ENCODE data around the gene TMEM42.

The TMEM42 gene

GRCh38 chr3:44832032-44832431, 29.7 kb upstream of the TMEM42 start:
- TF ChIP-seq CTCF (IDR thresholded peaks at IDR 0.05; ENCODE audit: low read depth, low read length, poor library complexity, severe bottlenecking) (no peak), EZH2phosphoT487 (IDR thresholded peaks at IDR 0.05; ENCODE audit: borderline replicate concordance, low read length) (no peak)
- Histone ChIP-seq H3F3A (ENCODE audit: control insufficient read depth, insufficient read depth) (no peaks in the 10 kb centered on the region), H3K4me1 (ENCODE audit: control insufficient read depth, low read length) (no peaks in the 10 kb centered on the region), H3K4me2 (ENCODE audit: low read length) (no peak overlapping the region), H4K20me1 (ENCODE audit: control insufficient read depth, insufficient read depth, low read depth, low read length) (no peaks in the 10 kb centered on the region), H3K9me3 (ENCODE audit: control insufficient read depth, insufficient read depth, low read length) (peaks cover 7% of the 10 kb centered on the region; the same call in 1 of the 2 replicates), H3K4me3 (ENCODE audit: low read length) (no peak overlapping the region), H3K27me3 (ENCODE audit: control insufficient read depth, low read length) (no peaks in the 10 kb centered on the region), H3K36me3 (ENCODE audit: control insufficient read depth, low read length) (peaks cover 76% of the 10 kb centered on the region), H3K9me2 (replicated peaks; ENCODE audit: control insufficient read depth, low read length) (no peaks in the 10 kb centered on the region), H3K79me2 (ENCODE audit: control insufficient read depth, low read length) (no peaks in the 10 kb centered on the region), H3K27ac (ENCODE audit: low read depth, low read length) (no peak overlapping the region)

DNA sequence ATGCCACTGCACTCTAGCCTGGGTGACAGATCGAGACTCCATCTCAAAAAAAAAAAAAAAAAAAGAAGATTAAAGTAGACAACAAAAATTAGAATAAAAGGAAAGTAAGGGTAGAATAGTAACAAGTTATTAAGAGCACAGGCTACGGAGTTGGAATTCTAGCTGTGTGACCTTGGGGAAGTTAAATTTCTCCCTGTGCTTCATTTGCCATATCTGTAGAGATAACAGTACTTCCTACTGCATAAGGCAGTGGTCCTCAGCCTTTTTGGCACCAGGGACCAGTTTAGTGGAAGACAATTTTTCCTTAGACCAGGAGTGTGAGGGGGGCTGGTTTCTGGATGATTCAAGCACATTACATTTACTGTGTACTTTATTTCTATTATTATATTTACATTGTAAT, 28.7 kb upstream of the TMEM42 start:
- Histone ChIP-seq H3K9me3 (ENCODE audit: control insufficient read depth, insufficient read depth, low read length) (peaks cover 7% of the 10 kb centered on the region; the same call in 1 of the 2 replicates), H3K27me3 (ENCODE audit: control insufficient read depth, low read length) (no peaks in the 10 kb centered on the region), H3K27ac (ENCODE audit: low read depth, low read length) (no peak overlapping the region), H3F3A (ENCODE audit: control insufficient read depth, insufficient read depth) (no peaks in the 10 kb centered on the region), H3K4me1 (ENCODE audit: control insufficient read depth, low read length) (no peaks in the 10 kb centered on the region), H3K4me3 (ENCODE audit: low read length) (no peak overlapping the region), H4K20me1 (ENCODE audit: control insufficient read depth, insufficient read depth, low read depth, low read length) (no peaks in the 10 kb centered on the region), H3K36me3 (ENCODE audit: control insufficient read depth, low read length) (peaks cover 79% of the 10 kb centered on the region), H3K79me2 (ENCODE audit: control insufficient read depth, low read length) (no peaks in the 10 kb centered on the region), H3K4me2 (ENCODE audit: low read length) (no peak overlapping the region), H3K9me2 (replicated peaks; ENCODE audit: control insufficient read depth, low read length) (no peaks in the 10 kb centered on the region)
- TF ChIP-seq CTCF (IDR thresholded peaks at IDR 0.05; ENCODE audit: low read depth, low read length, poor library complexity, severe bottlenecking), result no peak
- TF ChIP-seq EZH2phosphoT487 (IDR thresholded peaks at IDR 0.05; ENCODE audit: borderline replicate concordance, low read length), result no peak

- Histone ChIP-seq H3K79me2 (ENCODE audit: control insufficient read depth, low read length) (no peaks in the 10 kb centered on the region), H3K36me3 (ENCODE audit: control insufficient read depth, low read length) (peaks cover 78% of the 10 kb centered on the region), H3F3A (ENCODE audit: control insufficient read depth, insufficient read depth) (no peaks in the 10 kb centered on the region), H4K20me1 (ENCODE audit: control insufficient read depth, insufficient read depth, low read depth, low read length) (no peaks in the 10 kb centered on the region), H3K4me1 (ENCODE audit: control insufficient read depth, low read length) (no peaks in the 10 kb centered on the region), H3K9me3 (ENCODE audit: control insufficient read depth, insufficient read depth, low read length) (peaks cover 7% of the 10 kb centered on the region; the same call in 1 of the 2 replicates), H3K4me3 (ENCODE audit: low read length) (no peak overlapping the region), H3K27ac (ENCODE audit: low read depth, low read length) (no peak overlapping the region), H3K4me2 (ENCODE audit: low read length) (no peak overlapping the region), H3K9me2 (replicated peaks; ENCODE audit: control insufficient read depth, low read length) (no peaks in the 10 kb centered on the region), H3K27me3 (ENCODE audit: control insufficient read depth, low read length) (no peaks in the 10 kb centered on the region)
- TF ChIP-seq CTCF (IDR thresholded peaks at IDR 0.05; ENCODE audit: low read depth, low read length, poor library complexity, severe bottlenecking) (no peak), EZH2phosphoT487 (IDR thresholded peaks at IDR 0.05; ENCODE audit: borderline replicate concordance, low read length) (no peak)
These were observed 28.3 kb upstream of the TMEM42 start for GRCh38 chr3:44833394-44833793.

Data from DOHH2 (cell line).